D721Med (cell line): Measurements from ENCODE around the gene PLPPR1.

ENCODE experiments used
- DNase-seq: peaks from one replicate; pipeline ENCODE4 v3.0.0; 2011; ENCODE audit warnings: low spot score; ENCODE audit not compliant: insufficient read length
- FAIRE-seq: peaks from 2 replicates; lab custom pipeline; 2011; peaks lifted over from hg19 to GRCh38; lab: Jason Lieb, UNC
- CTCF ChIP-seq: IDR thresholded peaks from 2 replicates; pipeline ENCODE4 v1.5.1; 2012; ENCODE audit warnings: mild to moderate bottlenecking, control low read depth; ENCODE audit not compliant: insufficient read depth; ENCODE audit errors: missing control alignments

PLPPR1 gene

GRCh38 chr9:101366038-101366756, 337.7 kb downstream of the PLPPR1 start:
- no peak for DNase-seq
- TF ChIP-seq CTCF = no peak
- FAIRE-seq = no peak

DNA sequence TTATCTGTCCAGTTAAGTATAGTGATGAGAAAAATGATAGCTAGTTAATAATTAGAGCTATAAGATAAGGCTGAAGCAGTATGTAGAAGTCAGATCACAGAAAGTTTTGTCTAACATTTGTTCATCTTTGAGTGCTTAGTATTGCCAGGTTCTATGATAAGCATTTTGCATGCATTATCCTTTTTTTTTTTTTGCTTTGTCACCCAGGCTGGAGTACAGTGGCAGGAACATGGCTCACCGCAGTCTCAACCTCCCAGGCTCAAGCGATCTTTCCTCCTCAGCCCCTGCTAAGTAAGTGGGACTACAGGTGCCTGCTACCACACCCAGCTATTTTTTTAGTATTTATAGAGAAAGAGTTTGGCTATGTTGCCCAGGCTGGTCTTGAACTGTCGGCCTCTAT, 338.8 kb downstream of the PLPPR1 start:
- DNase-seq (no peak), FAIRE-seq (no peak)
- no peak for TF ChIP-seq CTCF

DNA sequence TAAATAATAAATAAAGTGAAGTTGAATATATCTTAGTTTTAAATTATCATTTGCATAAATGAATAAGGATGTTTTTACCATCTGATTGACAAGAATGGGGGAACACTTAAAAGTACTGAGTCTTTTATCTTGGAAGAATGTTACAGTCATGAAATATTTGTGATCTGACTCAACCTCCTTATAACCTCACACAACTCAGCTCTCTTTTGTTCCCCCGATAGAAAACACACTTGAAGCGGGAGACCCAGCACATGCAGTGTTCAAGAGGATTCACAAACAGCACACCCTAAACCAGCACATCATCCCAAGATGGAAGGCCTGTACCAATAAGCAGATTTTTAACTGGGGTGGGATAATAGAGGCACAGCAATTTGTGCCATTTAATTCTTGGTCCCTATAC, 340.8 kb downstream of the PLPPR1 start:
- no peak for TF ChIP-seq CTCF
- DNase-seq (no peak), FAIRE-seq (no peak)

GRCh38 chr9:101369884-101370531, 341.5 kb downstream of the PLPPR1 start:
- FAIRE-seq (no peak), DNase-seq (no peak)
- no peak for TF ChIP-seq CTCF

- DNase-seq (no peak), FAIRE-seq (no peak)
- no peak for TF ChIP-seq CTCF
These were observed 343.3 kb downstream of the PLPPR1 start for GRCh38 chr9:101371813-101372212.

DNA sequence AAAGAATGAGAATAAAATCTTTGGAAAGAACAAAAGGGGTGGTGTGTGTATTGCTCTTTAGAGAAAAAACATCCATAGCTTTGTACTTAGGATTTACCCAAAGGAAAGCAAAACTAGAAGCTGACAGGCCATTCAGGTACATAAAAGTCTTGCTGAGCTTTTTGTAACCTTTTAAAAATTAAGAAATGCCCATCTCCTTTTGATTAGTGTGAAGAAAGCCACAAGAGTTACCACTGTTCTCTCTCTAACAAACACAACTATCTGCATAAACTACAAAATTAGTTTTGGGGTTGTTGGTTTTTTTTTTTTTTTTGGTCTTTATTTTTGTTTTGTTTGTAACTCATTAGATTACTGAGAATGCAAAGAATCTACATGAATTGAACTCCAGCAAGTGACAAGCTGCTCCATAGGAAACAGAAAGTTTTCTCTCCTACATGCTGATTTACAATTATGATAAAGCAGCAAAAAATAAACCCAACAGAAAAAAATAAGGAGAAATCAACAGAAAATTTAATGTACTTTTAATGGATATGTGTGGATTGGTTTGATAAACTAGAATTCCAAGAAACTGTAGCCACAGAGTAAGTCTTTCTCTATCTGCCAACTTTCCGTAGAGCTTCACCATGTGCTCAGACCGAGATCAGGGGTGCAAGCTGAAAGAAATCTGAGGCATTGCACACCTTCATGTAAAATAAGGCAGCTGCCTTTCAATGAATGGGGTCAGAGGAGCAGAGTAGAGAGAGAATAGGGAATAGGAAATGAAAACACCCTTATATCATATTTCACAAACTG, 344.0 kb downstream of the PLPPR1 start:
- FAIRE-seq (no peak), DNase-seq (no peak)
- TF ChIP-seq CTCF = no peak
